K562 (cell line): ENCODE data around the gene NBEAL2. TPM values are rescaled to one million over a fixed set of nuclear protein-coding genes. Genes with fewer than 3 reads are reported as not detected.

Experiments used
- BMI1 ChIP-seq: fragments of 150-350 bp; IDR thresholded peaks from 2 replicates; pipeline ENCODE4 v1.6.1; 2014; ENCODE audit warnings: low read length
- CREB1 ChIP-seq, 2 experiments: sonication (generic) in 1 of 2; formaldehyde crosslinking in 1 of 2; IDR thresholded peaks; 2 replicates each; pipeline versions ENCODE4 v1.6.1 to v1.8.0; 2012 to 2022; ENCODE audit warnings: inconsistent platforms in 1 of 2, mild to moderate bottlenecking in 1 of 2, missing genetic modification reagents in 1 of 2, moderate library complexity in 1 of 2
- EHMT2 ChIP-seq: fragments of 450-650 bp; IDR thresholded peaks from 2 replicates; pipeline ENCODE4 v1.6.1; 2018; ENCODE audit warnings: antibody characterized with exemption
- FOXO4 ChIP-seq: fragments of 450-650 bp; formaldehyde crosslinking; IDR thresholded peaks from 2 replicates; pipeline ENCODE4 v1.4.0; 2020; ENCODE audit warnings: mild to moderate bottlenecking, moderate library complexity
- GATAD2A ChIP-seq: fragments of 450-650 bp; IDR thresholded peaks from 2 replicates; pipeline ENCODE4 v1.6.1; 2017
- KDM2B ChIP-seq: fragments of 250-450 bp; sonication (Bioruptor Pico); IDR thresholded peaks from 2 replicates; pipeline ENCODE4 v1.8.0; 2021; ENCODE audit warnings: mild to moderate bottlenecking, moderate library complexity
- L3MBTL2 ChIP-seq: fragments of 450-650 bp; IDR thresholded peaks from 2 replicates; pipeline ENCODE4 v1.6.1; 2016; ENCODE audit warnings: mild to moderate bottlenecking, moderate library complexity
- MAFK ChIP-seq: IDR thresholded peaks from 2 replicates; pipeline ENCODE4 v1.6.1; 2011; ENCODE audit warnings: low read length, improper control_type of control experiment
- MYBL2 ChIP-seq, 2 experiments: fragments of 450-650 bp in 1 of 2; sonication (generic) in 1 of 2; formaldehyde crosslinking in 1 of 2; IDR thresholded peaks; 2 replicates each; pipeline versions ENCODE4 v1.6.1 to v1.8.1; 2017 to 2022; ENCODE audit warnings: borderline replicate concordance in 1 of 2, inconsistent platforms in 1 of 2, low read depth in 1 of 2, mild to moderate bottlenecking in 1 of 2, missing genetic modification reagents in 1 of 2, moderate library complexity in 1 of 2
- NBN ChIP-seq: fragments of 450-650 bp; IDR thresholded peaks from 2 replicates; pipeline ENCODE4 v1.6.1; 2016; ENCODE audit warnings: low read depth, mild to moderate bottlenecking
- PATZ1 ChIP-seq: fragments of 250-450 bp; sonication (Bioruptor Pico); IDR thresholded peaks from 2 replicates; pipeline ENCODE4 v1.5.0; 2020; ENCODE audit warnings: mild to moderate bottlenecking, borderline replicate concordance
- PTTG1 ChIP-seq: fragments of 450-650 bp; IDR thresholded peaks from 2 replicates; pipeline ENCODE4 v1.6.1; 2016; ENCODE audit warnings: low read depth, mild to moderate bottlenecking, missing genetic modification characterization, missing compliant biosample characterization
- RB1 ChIP-seq: fragments of 450-650 bp; IDR thresholded peaks from 2 replicates; pipeline ENCODE4 v1.6.1; 2017; ENCODE audit warnings: low read depth, mild to moderate bottlenecking
- RUNX1 ChIP-seq: sonication (generic); IDR thresholded peaks from 2 replicates; pipeline ENCODE4 v1.6.1; 2016; ENCODE audit warnings: antibody characterized with exemption, low read depth
- SMAD4 ChIP-seq: fragments of 250-450 bp; sonication (Bioruptor Pico); conservative IDR thresholded peaks from 2 replicates; pipeline ENCODE4 v1.8.0; 2021; ENCODE audit warnings: inconsistent platforms, mild to moderate bottlenecking, moderate library complexity
- SRSF1 ChIP-seq: fragments of 200-400 bp; formaldehyde crosslinking; IDR thresholded peaks from 2 replicates; pipeline ENCODE4 v1.6.1; 2017; ENCODE audit warnings: mild to moderate bottlenecking, low read depth, low read length, moderate library complexity
- SRSF9 ChIP-seq: fragments of 200-400 bp; formaldehyde crosslinking; IDR thresholded peaks from 2 replicates; pipeline ENCODE4 v1.6.1; 2017; ENCODE audit warnings: low read depth, low read length, borderline replicate concordance
- SUPT5H ChIP-seq: fragments of 450-650 bp; IDR thresholded peaks from 2 replicates; pipeline ENCODE4 v1.6.1; 2016
- TRIM25 ChIP-seq: fragments of 450-650 bp; IDR thresholded peaks from 2 replicates; pipeline ENCODE4 v1.7.0; 2016; ENCODE audit warnings: borderline replicate concordance
- WHSC1 ChIP-seq: IDR thresholded peaks from one replicate; pipeline ENCODE4 v1.6.1; 2012; ENCODE audit warnings: low read length, control low read depth, inconsistent platforms
- ZFP36 ChIP-seq: fragments of 150-350 bp; IDR thresholded peaks from 2 replicates; pipeline ENCODE4 v1.6.1; 2018; ENCODE audit warnings: low read length, low read depth; ENCODE audit not compliant: partially characterized antibody
- ZNF134 ChIP-seq: fragments of 250-450 bp; sonication (Bioruptor Pico); conservative IDR thresholded peaks from 2 replicates; pipeline ENCODE4 v1.4.0; 2020
- ZNF224 ChIP-seq: sonication (generic); formaldehyde crosslinking; IDR thresholded peaks from 2 replicates; pipeline ENCODE4 v1.8.0; 2022; ENCODE audit warnings: mild to moderate bottlenecking, missing genetic modification reagents
- ZNF431 ChIP-seq: sonication (generic); formaldehyde crosslinking; IDR thresholded peaks from 2 replicates; pipeline ENCODE4 v1.8.0; 2022; ENCODE audit warnings: mild to moderate bottlenecking, missing genetic modification reagents
- ZNF586 ChIP-seq: fragments of 450-650 bp; formaldehyde crosslinking; conservative IDR thresholded peaks from 2 replicates; pipeline ENCODE4 v1.4.0; 2020; ENCODE audit warnings: mild to moderate bottlenecking, moderate library complexity
- ZNF696 ChIP-seq: fragments of 250-450 bp; sonication (Bioruptor Pico); conservative IDR thresholded peaks from 2 replicates; pipeline ENCODE4 v1.4.0; 2020; ENCODE audit warnings: mild to moderate bottlenecking, moderate library complexity
- ZSCAN29 ChIP-seq: fragments of 450-650 bp; IDR thresholded peaks from 2 replicates; pipeline ENCODE4 v1.6.1; 2017
- polyA plus RNA-seq, 8 experiments: library from polyadenylated mRNA; depleted of rRNA in 4 of 8; stranded (reverse) in 5 of 8; unstranded in 3 of 8; fragments of >200 nt; fragmentation: Nextera tagmentation in 2 of 8; fragmentation: Illumina TruSeq in 1 of 8; extraction: Ambion mirVana in 2 of 8; extraction: Trizol in 1 of 8; gene quantifications; 2 replicates each; pipeline versions ENCODE4 v1.2.1 to v1.2.3, GENCODE V29; 2011 to 2014; ENCODE audit warnings: inconsistent platforms in 1 of 8, missing spikeins in 1 of 8
- total RNA-seq, 7 experiments: library from RNA; depleted of rRNA in 6 of 7; stranded (reverse); fragments of >200 nt in 6 of 7; fragmentation: Illumina TruSeq in 2 of 7; extraction: Trizol in 2 of 7; gene quantifications; 2 replicates each; pipeline versions ENCODE4 v1.2.1 to v1.2.3, GENCODE V29; 2011 to 2021; ENCODE audit warnings: low replicate concordance in 1 of 7

NBEAL2 gene
- total and polyA plus RNA-seq, 9 of the 15 experiments (the other 6 are each of a cell fraction or from before 2014, with no cell fraction given): 0.06 to 114 (median 29.6) TPM

GRCh38 chr3:46987319-46987742 is 7.9 kb downstream of the NBEAL2 start (continued):
- TF ChIP-seq TRIM25: no peak
- no peak for TF ChIP-seq BMI1
- no peak for TF ChIP-seq ZNF586 (CRISPR knock-in tag)
- no peak for TF ChIP-seq ZNF696
- TF ChIP-seq ZSCAN29: no peak
- no peak for TF ChIP-seq MAFK
- TF ChIP-seq ZNF134 (CRISPR knock-in tag): no peak
- TF ChIP-seq RB1: no peak; the same call in 1 of the 2 replicates
- TF ChIP-seq FOXO4 (CRISPR knock-in tag): no peak
- TF ChIP-seq SRSF9: no peak
- TF ChIP-seq PTTG1: no peak
- no peak for TF ChIP-seq SMAD4 (CRISPR knock-in tag)
- TF ChIP-seq GATAD2A: no peak
- 0 out of 2 replicates have a peak, but pooled peaks have one; percentile 72 for TF ChIP-seq NBN
- no peak for TF ChIP-seq WHSC1
- TF ChIP-seq MYBL2 (IDR thresholded peaks at IDR 0.05; ENCODE audit: low read depth): no peak
- TF ChIP-seq MYBL2 (CRISPR knock-in tag; IDR thresholded peaks at IDR 0.05; ENCODE audit: borderline replicate concordance): no peak
- no peak for TF ChIP-seq ZNF431 (CRISPR knock-in tag)
- TF ChIP-seq EHMT2: 0 out of 2 replicates have a peak, but pooled peaks have one; percentile 44
- TF ChIP-seq SUPT5H: peak; percentile 78
- no peak for TF ChIP-seq PATZ1 (CRISPR knock-in tag)
- TF ChIP-seq KDM2B (CRISPR knock-in tag): no peak
- TF ChIP-seq L3MBTL2: peak; percentile 83
- TF ChIP-seq ZNF224: no peak
- TF ChIP-seq RUNX1: 0 out of 2 replicates have a peak, but pooled peaks have one; percentile 13
- no peak for TF ChIP-seq SRSF1
- peak; percentile 3 for TF ChIP-seq ZFP36
- TF ChIP-seq CREB1 (IDR thresholded peaks at IDR 0.05): no peak; the same call in 1 of the 2 replicates
- no peak for TF ChIP-seq CREB1 (CRISPR knock-in tag; IDR thresholded peaks at IDR 0.05)
